Hepatocyte (in vitro differentiated cells): ENCODE measurements around the gene ZBTB7C. TPM values are rescaled to one million over a fixed set of nuclear protein-coding genes. Genes with fewer than 3 reads are reported as not detected.

Experiments used
- DNase-seq: peaks from one replicate; pipeline ENCODE4 v3.0.0-alpha.2; 2016; ENCODE audit warnings: low spot score
- H2AFZ ChIP-seq: fragments of 200-600 bp; sonication (generic); 2 replicates; pipeline ENCODE4 v1.6.0; 2016; ENCODE audit warnings: antibody characterized with exemption, mild to moderate bottlenecking
- H3K27ac ChIP-seq: fragments of 200-600 bp; sonication (generic); 2 replicates; pipeline ENCODE4 v1.5.1; 2016; ENCODE audit warnings: mild to moderate bottlenecking
- H3K27me3 ChIP-seq: fragments of 200-600 bp; sonication (generic); 2 replicates; pipeline ENCODE4 v1.6.1; 2016
- H3K36me3 ChIP-seq: fragments of 200-600 bp; sonication (generic); replicated peaks from 2 replicates; pipeline ENCODE4 v1.5.1; 2016; ENCODE audit warnings: low read depth; ENCODE audit not compliant: insufficient read depth
- H3K4me1 ChIP-seq: fragments of 200-600 bp; sonication (generic); 2 replicates; pipeline ENCODE4 v1.5.1; 2016; ENCODE audit warnings: mild to moderate bottlenecking, moderate library complexity; ENCODE audit not compliant: insufficient read depth
- H3K4me2 ChIP-seq: fragments of 200-600 bp; sonication (generic); 2 replicates; pipeline ENCODE4 v1.6.0; 2016
- H3K4me3 ChIP-seq: fragments of 200-600 bp; sonication (generic); 2 replicates; pipeline ENCODE4 v1.5.1; 2016; ENCODE audit warnings: mild to moderate bottlenecking
- H3K79me2 ChIP-seq: fragments of 200-600 bp; sonication (generic); 2 replicates; pipeline ENCODE4 v1.6.0; 2017; ENCODE audit warnings: mild to moderate bottlenecking
- H3K9me2 ChIP-seq: fragments of 200-600 bp; sonication (generic); replicated peaks from 2 replicates; pipeline ENCODE4 v1.6.0; 2017; ENCODE audit warnings: mild to moderate bottlenecking; ENCODE audit not compliant: insufficient read depth
- H3K9me3 ChIP-seq: fragments of 200-600 bp; sonication (generic); 2 replicates; pipeline ENCODE4 v1.5.1; 2016; ENCODE audit warnings: low read depth, mild to moderate bottlenecking
- H4K20me1 ChIP-seq: fragments of 200-600 bp; sonication (generic); 2 replicates; pipeline ENCODE4 v1.6.0; 2016; ENCODE audit warnings: mild to moderate bottlenecking; ENCODE audit not compliant: insufficient read depth, poor library complexity, severe bottlenecking
- CTCF ChIP-seq: fragments of 200-600 bp; sonication (generic); IDR thresholded peaks from 2 replicates; pipeline ENCODE4 v1.5.1; 2016; ENCODE audit warnings: antibody characterized with exemption, mild to moderate bottlenecking; ENCODE audit not compliant: poor library complexity
- EZH2 ChIP-seq: fragments of 200-600 bp; sonication (generic); IDR thresholded peaks from 2 replicates; pipeline ENCODE4 v1.6.1; 2016; ENCODE audit warnings: antibody characterized with exemption, mild to moderate bottlenecking, borderline replicate concordance
- EZH2phosphoT487 ChIP-seq: fragments of 200-600 bp; sonication (generic); IDR thresholded peaks from one replicate; pipeline ENCODE4 v1.6.1; 2018; ENCODE audit warnings: antibody characterized with exemption, mild to moderate bottlenecking, low read depth, moderate library complexity; ENCODE audit not compliant: unreplicated experiment, severe bottlenecking
- WGBS: methylation state at CpG from one replicate; pipeline ENCODE4 v1.1.6; 2016; ENCODE audit warnings: low lambda C conversion rate; ENCODE audit errors: missing lambda C conversion rate; 5-methylcytosine and 5-hydroxymethylcytosine counted together
- polyA plus RNA-seq: library from polyadenylated mRNA; unstranded; fragments of >200 nt; fragmentation: Nextera tagmentation; extraction: Ambion mirVana; gene quantifications from 2 replicates; pipeline ENCODE4 v1.2.1, GENCODE V29; 2016
- total RNA-seq: library from RNA; depleted of rRNA; stranded (reverse); fragments of >200 nt; gene quantifications from 2 replicates; pipeline ENCODE4 v1.2.3, GENCODE V29; 2014

The ZBTB7C gene
- total and polyA plus RNA-seq, 2 experiments from 2014 or later = 0.70 to 1.0 TPM

- Histone ChIP-seq H4K20me1 (no peaks in the 10 kb centered on the region), H2AFZ (no peak overlapping the region), H3K4me3 (no peak overlapping the region), H3K36me3 (no peaks in the 10 kb centered on the region), H3K4me2 (no peak overlapping the region), H3K4me1 (no peaks in the 10 kb centered on the region), H3K9me2 (no peaks in the 10 kb centered on the region), H3K27me3 (no peaks in the 10 kb centered on the region), H3K79me2 (no peaks in the 10 kb centered on the region), H3K27ac (no peak overlapping the region), H3K9me3 (no peaks in the 10 kb centered on the region)
- no peak for TF ChIP-seq EZH2phosphoT487
- no peak for TF ChIP-seq EZH2
- no peak for TF ChIP-seq CTCF
- WGBS = 85% methylated on average over 10 of the region's 10 CpGs
- no peak for DNase-seq
Observed at GRCh38 chr18:48201337-48202005, 207.7 kb downstream of the ZBTB7C start.

GRCh38 chr18:48200631-48201336 lies 208.4 kb downstream of the ZBTB7C start:
- no peaks in the 10 kb centered on the region for H3K36me3 ChIP-seq
- no peaks in the 10 kb centered on the region for H3K27me3 ChIP-seq
- H3K27ac ChIP-seq = no peak overlapping the region
- no peaks in the 10 kb centered on the region for H3K9me2 ChIP-seq
- no peak overlapping the region for H3K4me3 ChIP-seq
- no peak for DNase-seq
- H2AFZ ChIP-seq = no peak overlapping the region
- TF ChIP-seq EZH2 = no peak
- no peak for TF ChIP-seq EZH2phosphoT487
- no peak for TF ChIP-seq CTCF
- H4K20me1 ChIP-seq = no peaks in the 10 kb centered on the region
- no peaks in the 10 kb centered on the region for H3K9me3 ChIP-seq
- WGBS = 76% methylated on average over 11 of the region's 11 CpGs
- no peaks in the 10 kb centered on the region for H3K4me1 ChIP-seq
- H3K4me2 ChIP-seq = no peak overlapping the region
- H3K79me2 ChIP-seq = no peaks in the 10 kb centered on the region

GRCh38 chr18:48199399-48199798 lies 209.8 kb downstream of the ZBTB7C start:
- Histone ChIP-seq H3K4me2 (no peak overlapping the region), H3K27me3 (no peaks in the 10 kb centered on the region), H3K9me2 (no peaks in the 10 kb centered on the region), H3K9me3 (no peaks in the 10 kb centered on the region), H3K79me2 (no peaks in the 10 kb centered on the region), H2AFZ (no peak overlapping the region), H3K27ac (no peak overlapping the region), H3K4me1 (no peaks in the 10 kb centered on the region), H4K20me1 (no peaks in the 10 kb centered on the region), H3K4me3 (no peak overlapping the region), H3K36me3 (no peaks in the 10 kb centered on the region)
- no peak for DNase-seq
- no peak for TF ChIP-seq EZH2
- TF ChIP-seq EZH2phosphoT487 = no peak
- no peak for TF ChIP-seq CTCF
- 39% methylated on average over 2 of the region's 3 CpGs for WGBS
